Cardiac fibroblast (primary cell): ENCODE measurements around the gene C5orf34.
"Not testable (repeated sequence)": the region's sequence is repeated elsewhere in the genome, so short reads cannot be mapped to it uniquely, and the experiment has no call there.

Experiments
- DNase-seq, 2 donors: peaks; one replicate each; pipeline versions ENCODE4 v3.0.0 to v3.0.0-alpha.2; 2010; ENCODE audit warnings: low read depth in 2 of 2
- H3K4me3 ChIP-seq, 2 donors: replicated peaks in 1 of 2; 1 replicate in 1 of 2; 2 replicates in 1 of 2; pipeline ENCODE4 v1.5.1; 2011; ENCODE audit warnings: low read depth in 2 of 2, low read length in 2 of 2, mild to moderate bottlenecking in 2 of 2, moderate library complexity in 1 of 2
- CTCF ChIP-seq: IDR thresholded peaks from one replicate; pipeline ENCODE4 v1.5.1; 2011; ENCODE audit warnings: low read depth, mild to moderate bottlenecking, low read length, inconsistent platforms

Gene C5orf34

GRCh38 chr5:43515678-43516048, 715 bp upstream of the C5orf34 start:
- H3K4me3 ChIP-seq = peak overlapping the region; percentile 57 to 66
- no peak for DNase-seq
- no peak for TF ChIP-seq CTCF

DNA sequence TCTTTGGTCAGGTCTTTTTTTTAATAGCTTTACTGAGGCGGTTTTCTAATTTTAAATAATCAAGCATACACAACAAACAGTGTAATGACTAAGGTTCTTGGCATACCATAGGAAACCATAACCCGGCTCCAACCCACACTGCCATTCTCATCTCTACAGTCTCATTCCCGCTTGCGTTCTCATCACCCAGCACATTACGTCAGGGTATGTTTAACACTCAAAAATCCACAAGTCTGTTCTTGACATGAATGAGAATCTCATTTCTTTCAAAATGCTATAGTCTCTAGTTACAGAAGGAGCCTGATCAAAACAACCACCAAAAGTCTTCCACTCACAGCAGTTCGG, 505 bp downstream of the C5orf34 start:
- peak; percentile 64 to 89 for DNase-seq
- H3K4me3 ChIP-seq = peak overlapping the region; percentile 57 to 66
- TF ChIP-seq CTCF = no peak

- no peak for DNase-seq
- no peak for TF ChIP-seq CTCF
- peak overlapping the region; percentile 57 to 66 for H3K4me3 ChIP-seq
These were observed 923 bp downstream of the C5orf34 start for GRCh38 chr5:43514025-43514424.

DNA sequence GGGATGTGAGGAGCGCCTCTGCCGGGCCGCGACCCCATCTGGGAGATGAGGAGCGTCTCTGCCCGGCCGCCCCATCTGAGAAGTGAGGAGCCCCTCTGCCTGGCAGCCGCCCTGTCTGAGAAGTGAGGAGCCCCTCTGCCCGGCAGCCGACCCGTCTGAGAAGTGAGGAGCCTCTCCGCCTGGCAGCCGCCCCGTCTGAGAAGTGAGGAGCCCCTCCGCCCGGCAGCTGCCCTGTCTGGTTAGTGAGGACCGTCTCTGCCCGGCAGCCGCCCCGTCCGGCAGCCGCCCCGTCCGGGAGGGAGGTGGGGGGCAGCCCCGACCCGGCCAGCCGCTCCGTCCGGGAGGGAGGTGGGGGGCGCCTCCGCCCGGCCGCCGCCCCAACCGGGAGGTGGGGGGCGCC, 3.9 kb downstream of the C5orf34 start:
- not testable (repeated sequence) for H3K4me3 ChIP-seq, DNase-seq

GRCh38 chr5:43498581-43498980, 16.4 kb downstream of the C5orf34 start:
- no peak for TF ChIP-seq CTCF
- DNase-seq = no peak

GRCh38 chr5:43497311-43498104, 17.4 kb downstream of the C5orf34 start:
- no peak for TF ChIP-seq CTCF
- H3K4me3 ChIP-seq = no peak overlapping the region

More at GRCh38 chr5:43498581-43498980, 16.4 kb downstream of the C5orf34 start:
- no peak overlapping the region for H3K4me3 ChIP-seq

GRCh38 chr5:43491326-43491725, 23.6 kb downstream of the C5orf34 start:
- no peak for DNase-seq
- no peak overlapping the region for H3K4me3 ChIP-seq
- no peak for TF ChIP-seq CTCF

More at GRCh38 chr5:43497311-43498104, 17.4 kb downstream of the C5orf34 start:
- no peak for DNase-seq
